NCI-H748 treated with DMSO at 0.1 percent for 48 hours (cell line): ENCODE results near the gene PRRT3.
"Not testable (repeated sequence)": the region's sequence is repeated elsewhere in the genome, so short reads cannot be mapped to it uniquely, and the experiment has no call there.

Experiments used
- DNase-seq: peaks from one replicate; lab custom pipeline; 2025; lab: John Stamatoyannopoulos, UW

Gene PRRT3

DNA sequence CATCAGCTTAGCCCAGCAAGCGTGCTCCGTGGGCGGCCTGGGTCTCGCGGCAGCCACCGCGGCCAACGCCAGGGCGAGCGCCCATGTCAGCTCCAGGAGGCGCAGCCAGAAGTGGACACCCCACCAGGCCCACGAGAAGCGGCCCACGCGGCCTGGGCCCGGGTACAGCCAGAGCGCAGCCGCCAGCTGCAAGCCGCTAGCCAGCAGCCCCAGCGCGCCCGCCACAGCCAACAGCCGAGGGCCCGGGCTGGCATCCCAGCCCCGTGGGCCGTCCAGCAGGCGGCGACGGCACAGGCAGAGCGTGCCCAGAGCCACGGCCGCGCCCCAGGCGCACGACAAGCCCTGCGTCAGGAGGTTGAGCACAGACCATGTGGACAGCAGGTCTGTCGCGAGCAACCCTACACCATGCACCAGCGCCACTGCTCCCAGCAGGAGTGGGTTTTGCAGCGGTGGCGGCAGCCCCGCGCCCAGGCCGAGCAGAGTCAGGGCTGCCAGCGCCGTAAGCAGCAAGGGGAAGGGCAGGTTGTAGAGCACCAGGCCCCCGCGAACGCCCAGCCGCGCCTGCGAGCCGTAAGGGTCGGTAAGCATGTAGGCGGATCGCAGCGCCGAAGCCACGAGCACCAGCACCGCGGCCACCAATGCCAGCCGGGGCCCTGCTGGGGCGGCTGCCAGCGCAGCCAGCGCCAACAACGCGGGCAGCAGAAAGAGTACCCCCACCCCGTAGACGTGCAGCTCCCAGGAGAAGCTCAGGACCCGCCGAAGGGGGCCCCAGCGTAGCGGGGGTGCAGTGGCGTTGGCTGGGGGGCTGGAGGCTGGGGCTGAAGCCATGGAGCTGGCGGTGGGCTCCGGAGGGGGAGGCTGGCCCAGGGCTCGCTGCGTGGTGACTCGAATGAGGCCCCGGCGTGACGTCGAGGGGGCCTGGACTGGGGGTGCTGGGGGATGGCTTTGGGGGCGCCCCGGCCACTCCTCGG lies 4.9 kb downstream of the PRRT3 start:
- DNase-seq: peak; percentile 37

DNA sequence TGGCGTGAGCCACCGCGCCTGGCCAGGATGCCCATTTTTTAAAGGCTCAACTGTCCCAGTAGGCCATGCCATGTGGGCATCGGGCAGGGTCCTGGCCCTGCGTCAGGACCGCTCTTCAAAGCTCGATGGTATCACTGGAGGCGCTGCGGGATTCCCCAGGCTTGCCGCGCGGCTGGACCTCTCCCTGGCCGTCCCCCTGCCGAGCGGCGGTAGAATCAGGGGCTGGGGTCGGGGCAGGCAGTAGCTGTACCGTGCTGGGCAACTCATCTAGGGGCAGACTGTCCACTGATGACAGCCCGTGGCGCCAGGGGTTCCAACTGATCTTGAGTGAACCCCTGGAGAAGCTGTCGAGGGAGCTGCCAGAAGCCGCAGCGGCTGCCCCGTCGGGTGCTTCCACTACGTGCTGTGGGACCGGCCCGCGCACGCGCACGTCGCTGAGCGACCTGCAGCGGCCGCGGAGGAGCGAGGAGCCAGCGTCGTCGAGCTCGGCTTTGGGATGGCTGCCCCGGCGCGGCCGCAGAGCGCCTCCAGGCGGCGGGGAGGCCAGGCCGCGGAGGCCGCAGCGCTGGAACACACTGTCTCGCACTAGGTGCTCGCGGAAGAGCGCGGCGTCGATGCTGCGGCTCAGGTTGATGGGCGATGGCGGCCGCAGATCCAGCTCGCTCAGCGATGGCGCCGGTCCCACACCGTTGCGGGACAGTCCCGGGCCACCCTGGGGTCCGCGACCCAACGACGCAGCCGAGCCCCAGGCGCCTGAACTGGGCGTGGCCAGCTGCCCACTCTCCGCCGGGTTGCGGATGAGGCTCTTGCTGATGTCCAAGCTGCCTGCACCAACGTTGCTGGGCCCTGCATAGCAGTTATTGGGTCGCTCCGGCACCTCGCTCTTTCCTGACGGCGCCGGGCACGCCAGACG lies 5.8 kb downstream of the PRRT3 start:
- peak; percentile 66 for DNase-seq

DNA sequence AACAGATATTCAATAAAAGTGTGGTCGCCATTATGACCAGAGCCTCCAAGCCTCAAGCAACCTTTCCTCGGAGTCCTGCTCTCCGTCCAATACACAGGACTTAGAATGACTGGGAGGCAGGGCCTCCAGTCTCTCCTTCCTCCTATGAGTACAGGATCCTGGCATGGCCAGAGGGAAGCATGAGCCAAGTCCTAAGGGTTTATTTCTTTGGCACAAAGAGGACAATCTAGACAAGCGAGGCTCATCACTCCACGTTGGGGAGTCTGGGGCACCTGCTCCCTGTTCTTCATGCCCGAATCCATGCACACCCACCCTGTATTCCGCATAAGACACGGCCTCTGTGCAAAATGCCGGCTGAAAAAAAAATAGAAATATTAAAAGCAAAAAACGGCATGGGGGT lies 6.8 kb downstream of the PRRT3 start:
- DNase-seq: no peak

DNA sequence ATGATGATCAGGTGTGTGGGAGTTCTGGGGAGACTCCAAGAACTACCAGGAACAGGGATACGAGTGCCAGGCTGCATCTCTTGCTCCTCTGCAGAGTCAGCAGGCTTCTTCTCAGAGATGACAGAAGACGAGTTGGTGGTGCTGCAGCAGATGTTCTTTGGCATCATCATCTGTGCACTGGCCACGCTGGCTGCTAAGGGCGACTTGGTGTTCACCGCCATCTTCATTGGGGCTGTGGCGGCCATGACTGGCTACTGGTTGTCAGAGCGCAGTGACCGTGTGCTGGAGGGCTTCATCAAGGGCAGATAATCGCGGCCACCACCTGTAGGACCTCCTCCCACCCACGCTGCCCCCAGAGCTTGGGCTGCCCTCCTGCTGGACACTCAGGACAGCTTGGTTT lies 7.9 kb downstream of the PRRT3 start:
- no peak for DNase-seq

DNA sequence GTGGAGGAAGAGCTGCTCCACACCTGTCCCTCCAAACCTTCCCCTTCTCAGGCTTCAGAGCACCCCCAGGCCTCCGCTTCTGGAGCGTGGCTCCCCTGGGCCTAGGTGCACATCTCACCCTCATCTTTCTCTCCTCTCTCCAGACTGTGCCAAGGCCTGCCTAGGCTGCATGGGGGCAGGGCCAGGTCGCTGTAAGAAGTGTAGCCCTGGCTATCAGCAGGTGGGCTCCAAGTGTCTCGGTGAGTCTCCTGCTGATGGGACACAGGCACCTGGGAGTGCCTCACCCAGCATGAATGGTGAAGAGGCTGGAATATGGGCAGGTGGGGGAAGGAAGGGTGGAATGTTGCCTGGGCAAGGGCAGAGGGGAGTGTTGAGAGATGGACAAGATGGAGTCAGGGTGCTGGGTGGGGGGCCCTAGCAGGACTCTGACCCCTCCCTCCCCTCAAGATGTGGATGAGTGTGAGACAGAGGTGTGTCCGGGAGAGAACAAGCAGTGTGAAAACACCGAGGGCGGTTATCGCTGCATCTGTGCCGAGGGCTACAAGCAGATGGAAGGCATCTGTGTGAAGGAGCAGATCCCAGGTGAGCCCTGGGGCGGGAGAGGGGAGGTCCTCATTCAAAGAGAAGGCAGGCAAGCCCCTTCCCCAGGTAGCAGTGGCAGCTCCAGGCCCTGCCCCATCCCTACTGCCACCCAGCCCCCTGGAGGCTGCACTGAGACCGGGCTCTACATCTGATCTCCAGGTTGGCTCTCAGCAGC lies 9.1 kb downstream of the PRRT3 start:
- DNase-seq: no peak

DNA sequence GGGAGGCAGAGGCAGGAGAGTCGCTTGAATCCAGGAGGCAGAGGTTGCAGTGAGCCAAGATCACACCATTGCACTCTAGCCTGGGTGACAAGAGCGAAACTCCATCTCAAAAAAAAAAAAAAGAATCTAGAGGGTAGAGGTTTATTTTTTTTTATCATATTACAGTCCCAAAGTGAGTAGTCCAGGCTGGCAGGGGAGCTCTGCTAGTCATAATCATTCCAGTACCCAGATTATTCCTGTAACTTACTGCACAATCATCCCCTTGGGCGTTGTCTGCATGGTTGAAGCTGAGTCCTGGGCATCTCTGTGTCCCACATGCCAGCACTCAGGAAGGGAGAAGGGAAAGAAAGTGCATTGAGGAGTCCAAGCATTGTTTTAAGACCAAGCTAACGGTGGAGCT lies 10.0 kb downstream of the PRRT3 start:
- no peak for DNase-seq

DNA sequence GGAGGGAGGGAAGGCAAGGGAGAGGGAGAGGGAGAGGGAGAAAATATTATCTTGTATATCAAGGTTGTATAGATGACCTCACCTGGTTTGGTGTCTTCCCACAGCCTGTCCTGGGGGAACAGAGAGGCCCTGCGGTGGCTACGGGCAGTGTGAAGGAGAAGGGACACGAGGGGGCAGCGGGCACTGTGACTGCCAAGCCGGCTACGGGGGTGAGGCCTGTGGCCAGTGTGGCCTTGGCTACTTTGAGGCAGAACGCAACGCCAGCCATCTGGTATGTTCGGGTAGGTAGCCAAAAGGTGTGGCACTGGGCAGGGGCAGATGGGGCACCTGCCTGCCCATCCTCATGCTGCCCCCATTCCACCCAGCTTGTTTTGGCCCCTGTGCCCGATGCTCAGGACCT lies 11.5 kb downstream of the PRRT3 start:
- DNase-seq: no peak

DNA sequence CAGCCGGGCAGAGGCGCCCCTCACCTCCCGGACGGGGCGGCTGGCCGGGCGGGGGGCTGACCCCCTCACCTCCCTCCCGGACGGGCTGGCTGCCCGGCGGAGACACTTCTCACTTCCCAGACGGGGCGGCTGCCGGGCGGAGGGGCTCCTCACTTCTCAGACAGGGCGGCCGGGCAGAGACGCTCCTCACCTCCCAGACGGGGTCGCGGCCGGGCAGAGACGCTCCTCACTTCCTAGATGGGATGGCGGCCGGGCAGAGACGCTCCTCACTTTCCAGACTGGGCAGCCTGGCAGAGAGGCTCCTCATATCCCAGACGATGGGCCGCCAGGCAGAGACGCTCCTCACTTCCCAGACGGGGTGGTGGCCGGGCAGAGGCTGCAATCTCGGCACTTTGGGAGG lies 12.3 kb downstream of the PRRT3 start:
- DNase-seq: not testable (repeated sequence)

DNA sequence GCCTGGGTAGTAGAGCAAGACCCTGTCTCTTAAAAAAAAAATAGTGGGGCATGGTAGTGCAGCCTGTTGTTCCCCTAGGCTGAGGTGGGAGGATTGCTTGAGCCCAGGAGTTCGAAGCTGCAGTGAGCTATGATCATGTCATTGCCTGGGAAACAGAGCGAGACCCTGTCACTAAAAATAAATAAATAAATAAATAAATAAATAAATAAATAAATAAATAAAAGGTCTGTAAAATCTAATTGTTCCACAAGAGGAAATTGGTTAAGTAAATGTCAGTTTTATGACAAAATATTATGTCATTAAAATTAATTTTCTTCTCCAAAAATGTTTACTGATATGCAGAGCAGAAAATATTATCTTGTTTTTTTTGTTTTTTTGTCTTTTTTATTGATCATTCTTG lies 13.2 kb downstream of the PRRT3 start:
- no peak for DNase-seq

DNA sequence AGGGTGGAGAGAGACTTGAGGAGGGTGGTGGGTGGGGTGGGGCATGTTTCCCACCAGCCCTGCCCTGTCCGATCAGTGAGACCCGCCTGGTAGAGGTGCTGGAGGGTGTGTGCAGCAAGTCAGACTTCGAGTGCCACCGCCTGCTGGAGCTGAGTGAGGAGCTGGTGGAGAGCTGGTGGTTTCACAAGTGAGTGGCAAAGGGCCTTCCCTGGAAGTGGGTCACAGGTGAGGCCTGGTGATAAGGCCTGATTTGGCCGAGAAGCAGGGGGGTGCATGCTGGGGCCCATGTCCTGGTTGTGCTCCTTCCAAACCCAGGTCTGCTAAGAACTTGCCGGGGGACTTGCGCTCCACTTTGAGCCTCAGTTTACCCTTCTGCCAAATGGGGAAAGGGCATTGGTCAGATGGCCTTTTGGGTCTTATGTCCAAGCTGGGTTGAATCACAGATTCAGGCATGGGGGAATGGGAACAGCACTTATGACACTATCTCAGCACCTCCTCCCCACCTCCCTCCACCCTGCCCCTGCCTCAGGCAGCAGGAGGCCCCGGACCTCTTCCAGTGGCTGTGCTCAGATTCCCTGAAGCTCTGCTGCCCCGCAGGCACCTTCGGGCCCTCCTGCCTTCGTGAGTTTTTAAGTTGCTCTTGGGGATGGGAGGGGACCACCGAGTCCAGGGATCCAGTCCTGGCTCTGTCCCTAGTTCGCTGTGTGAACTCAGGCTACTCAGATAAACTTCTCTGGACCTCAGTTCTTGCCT lies 14.5 kb downstream of the PRRT3 start:
- DNase-seq: no peak

DNA sequence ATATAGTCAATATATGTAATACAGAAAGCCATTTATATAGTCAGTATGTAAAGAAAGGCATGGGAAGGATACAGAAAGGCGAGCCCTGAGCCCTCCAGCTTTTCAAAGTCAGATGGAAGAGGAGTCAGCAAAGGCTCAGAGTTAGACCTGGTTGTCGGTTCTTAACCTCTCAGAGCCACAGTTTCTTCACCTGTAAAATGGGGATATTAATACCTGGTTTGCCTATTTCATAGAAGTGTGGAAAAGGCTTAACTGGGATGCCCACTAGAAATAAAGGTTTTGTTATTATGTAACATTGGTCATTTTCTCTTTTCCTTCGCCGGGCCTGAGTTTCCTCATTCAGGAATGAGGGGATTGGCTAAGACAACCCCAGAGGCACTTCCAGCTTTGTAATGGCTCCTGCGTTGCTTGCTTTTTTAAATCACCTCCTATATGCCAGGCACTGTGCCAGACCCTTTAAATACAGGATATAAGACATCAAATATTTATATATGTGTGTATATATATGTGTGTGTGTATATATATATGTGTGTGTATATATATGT lies 16.2 kb downstream of the PRRT3 start:
- DNase-seq: no peak

DNA sequence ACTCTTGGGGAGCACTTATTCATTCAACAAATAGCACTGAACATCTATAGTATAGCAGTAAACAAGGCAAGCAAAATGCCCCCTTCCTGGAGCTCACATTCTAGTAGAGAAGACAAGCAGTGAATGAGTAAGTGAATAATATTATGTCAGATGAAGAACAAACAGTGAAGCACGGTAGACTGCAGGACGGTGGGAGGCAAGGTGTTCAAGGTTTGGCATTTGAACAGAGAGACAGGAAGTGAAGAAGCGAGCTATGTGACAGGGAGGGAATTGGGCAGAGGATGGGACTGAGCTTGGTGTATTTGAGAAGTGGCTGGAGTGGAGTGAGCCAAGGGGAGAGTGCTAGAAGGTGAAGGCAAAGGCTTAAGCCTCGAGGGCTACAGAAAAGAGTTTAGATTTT lies 17.2 kb downstream of the PRRT3 start:
- no peak for DNase-seq

DNA sequence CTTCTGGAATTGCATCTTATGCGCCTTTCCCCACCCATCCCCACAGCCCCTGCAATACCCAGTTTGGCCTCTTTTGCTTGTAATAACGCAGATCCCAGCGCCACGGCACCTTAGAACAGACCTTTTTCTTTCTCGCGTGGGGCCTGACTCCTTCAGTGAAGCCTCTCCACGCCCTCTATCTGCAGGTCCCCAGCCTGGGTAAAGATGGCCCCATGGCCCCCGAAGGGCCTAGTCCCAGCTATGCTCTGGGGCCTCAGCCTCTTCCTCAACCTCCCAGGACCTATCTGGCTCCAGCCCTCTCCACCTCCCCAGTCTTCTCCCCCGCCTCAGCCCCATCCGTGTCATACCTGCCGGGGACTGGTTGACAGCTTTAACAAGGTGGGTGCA lies 18.0 kb downstream of the PRRT3 start:
- no peak for DNase-seq

DNA sequence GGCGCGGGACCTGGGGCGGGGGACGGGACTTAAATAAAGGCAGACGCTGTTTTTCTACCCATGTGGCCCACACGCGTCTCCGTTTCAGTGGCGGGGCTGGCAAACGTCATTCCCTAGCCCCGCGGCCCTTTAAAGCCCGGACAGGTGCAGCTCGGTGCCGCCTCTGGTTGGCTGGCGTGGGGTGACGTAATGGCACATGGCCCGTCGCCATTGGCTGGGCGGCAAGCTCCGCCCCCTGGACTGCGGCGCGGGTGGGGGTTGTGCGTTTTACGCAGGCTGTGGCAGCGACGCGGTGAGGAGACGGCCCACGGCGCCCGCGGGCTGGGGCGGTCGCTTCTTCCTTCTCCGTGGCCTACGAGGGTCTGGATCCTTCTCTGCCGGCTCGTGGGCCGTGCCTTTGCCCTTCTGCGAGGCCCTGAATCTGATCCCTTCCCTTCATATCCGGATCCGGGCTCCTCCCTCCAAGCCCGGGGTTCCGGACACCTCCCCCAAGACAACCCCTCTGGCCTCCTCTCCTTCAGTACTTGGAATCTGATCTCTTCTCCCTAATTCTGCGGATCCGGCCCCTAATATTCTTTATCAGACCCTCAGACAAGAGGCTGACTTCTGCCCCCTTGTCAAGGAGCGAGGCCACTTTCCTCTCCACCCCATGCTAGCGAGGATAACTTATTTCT lies 18.5 kb downstream of the PRRT3 start, which contains the start of gene CRELD1:
CRELD1 (plus strand) TSS at position 274 of the 674 bp plus-strand sequence. CDS start 605 bp downstream, outside the sequence.
- DNase-seq: peak; percentile 78

DNA sequence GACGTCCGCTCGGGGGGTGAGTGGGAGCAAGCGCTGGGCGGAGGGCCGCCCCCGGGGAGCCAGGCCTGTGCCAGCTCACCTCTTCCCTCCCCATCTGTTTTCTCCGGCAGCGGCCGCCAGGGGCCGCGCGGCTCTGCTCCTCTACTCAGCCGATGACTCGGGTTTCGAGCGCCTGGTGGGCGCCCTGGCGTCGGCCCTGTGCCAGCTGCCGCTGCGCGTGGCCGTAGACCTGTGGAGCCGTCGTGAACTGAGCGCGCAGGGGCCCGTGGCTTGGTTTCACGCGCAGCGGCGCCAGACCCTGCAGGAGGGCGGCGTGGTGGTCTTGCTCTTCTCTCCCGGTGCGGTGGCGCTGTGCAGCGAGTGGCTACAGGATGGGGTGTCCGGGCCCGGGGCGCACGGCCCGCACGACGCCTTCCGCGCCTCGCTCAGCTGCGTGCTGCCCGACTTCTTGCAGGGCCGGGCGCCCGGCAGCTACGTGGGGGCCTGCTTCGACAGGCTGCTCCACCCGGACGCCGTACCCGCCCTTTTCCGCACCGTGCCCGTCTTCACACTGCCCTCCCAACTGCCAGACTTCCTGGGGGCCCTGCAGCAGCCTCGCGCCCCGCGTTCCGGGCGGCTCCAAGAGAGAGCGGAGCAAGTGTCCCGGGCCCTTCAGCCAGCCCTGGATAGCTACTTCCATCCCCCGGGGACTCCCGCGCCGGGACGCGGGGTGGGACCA lies 19.2 kb downstream of the PRRT3 start:
- DNase-seq: peak; percentile 32

DNA sequence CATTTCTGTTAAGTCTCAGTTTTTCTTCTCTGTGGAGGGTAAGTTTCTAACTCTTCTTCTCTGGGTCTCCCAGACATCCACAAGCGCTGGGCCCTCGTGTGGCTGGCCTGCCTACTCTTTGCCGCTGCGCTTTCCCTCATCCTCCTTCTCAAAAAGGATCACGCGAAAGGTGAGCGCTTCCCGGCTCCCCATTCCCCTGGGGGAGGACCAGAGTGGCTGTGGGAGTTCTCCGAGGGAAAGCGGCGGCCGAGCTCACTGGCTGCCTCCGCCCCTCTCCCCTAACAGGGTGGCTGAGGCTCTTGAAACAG lies 19.7 kb downstream of the PRRT3 start:
- DNase-seq: no peak

DNA sequence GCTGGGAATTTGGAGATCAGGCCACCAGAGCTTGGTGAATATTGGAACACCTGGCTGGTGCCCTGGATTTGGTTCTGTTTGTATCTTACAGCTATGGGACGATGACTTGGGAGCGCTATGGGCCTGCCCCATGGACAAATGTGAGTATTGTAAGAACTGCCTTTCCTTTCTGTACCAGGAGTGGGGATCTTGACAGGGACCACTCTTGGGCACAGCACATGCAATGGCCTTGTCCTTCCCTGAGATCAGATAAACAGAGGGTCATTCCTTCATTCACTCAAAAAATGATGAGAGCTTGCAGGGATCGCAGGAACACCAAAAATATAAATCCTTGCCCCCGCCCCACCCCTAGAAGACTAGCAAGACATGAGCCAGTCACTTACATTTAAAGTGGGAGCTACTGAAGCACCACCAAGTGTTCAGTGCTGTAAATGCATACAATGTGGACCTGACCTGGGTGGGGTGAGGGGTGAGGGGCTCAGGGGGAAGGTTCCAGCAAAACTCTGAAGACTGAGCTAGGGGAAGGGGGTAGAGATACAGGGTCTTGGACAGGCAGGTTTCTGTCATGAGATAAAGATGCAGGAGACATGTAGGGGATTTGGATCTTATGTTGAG lies 21.3 kb downstream of the PRRT3 start:
- DNase-seq: no peak

DNA sequence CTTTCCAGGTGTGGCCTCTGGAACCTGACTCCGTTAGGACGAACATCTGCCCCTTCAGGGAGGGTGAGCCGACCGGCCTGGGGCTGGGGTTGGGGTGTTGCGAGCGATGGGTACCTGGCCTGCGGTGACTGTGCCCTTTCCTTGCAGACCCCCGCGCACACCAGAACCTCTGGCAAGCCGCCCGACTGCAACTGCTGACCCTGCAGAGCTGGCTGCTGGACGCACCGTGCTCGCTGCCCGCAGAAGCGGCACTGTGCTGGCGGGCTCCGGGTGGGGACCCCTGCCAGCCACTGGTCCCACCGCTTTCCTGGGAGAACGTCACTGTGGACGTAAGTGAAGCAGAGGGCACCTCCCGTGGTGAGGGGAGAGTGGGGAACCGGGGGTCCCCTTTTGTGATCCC lies 24.1 kb downstream of the PRRT3 start:
- DNase-seq: no peak

DNA sequence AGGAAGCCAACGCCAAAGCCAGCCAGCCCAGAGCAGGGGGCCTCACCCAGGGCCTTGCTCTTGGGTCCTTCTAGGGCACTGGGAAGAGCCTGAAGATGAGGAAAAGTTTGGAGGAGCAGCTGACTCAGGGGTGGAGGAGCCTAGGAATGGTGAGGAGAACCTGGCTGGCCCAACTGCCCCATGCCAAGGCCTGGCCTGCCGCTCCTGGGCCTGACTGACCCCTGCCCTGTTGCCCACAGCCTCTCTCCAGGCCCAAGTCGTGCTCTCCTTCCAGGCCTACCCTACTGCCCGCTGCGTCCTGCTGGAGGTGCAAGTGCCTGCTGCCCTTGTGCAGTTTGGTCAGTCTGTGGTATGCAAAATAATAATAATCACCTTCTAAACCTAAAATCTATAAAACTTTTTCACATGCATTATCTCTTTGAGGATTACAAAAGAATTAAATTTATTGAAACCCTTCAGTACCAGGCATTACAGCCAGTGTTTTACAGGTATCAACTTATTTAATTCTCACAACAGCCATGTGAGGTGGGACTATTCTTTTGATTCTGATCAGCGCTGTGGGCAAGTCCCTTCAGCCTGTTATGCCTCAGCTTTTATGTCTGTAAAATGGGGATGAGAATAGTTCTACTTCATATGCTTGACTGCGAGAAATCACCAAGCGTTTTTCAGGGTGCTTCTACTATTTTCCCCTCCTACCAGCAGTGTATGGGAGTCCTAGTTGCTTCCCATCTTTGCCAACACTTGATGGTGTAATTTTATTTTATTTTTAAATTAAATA lies 33.8 kb downstream of the PRRT3 start:
- DNase-seq: no peak
